ENCODE results near the gene MAPK10. TPM values are rescaled to one million over a fixed set of nuclear protein-coding genes. Genes with fewer than 3 reads are reported as not detected.

MAPK10 gene
- total RNA-seq, 4 donors from 2014 or later: 1.7 to 8.6 (median 4.4) TPM

- Histone ChIP-seq H3K27me3 (no peaks in the 10 kb centered on the region), H3K4me3 (no peak overlapping the region), H3K9me3 (no peaks in the 10 kb centered on the region), H3K27ac (no peak overlapping the region), H3K4me1 (no peaks in the 10 kb centered on the region), H3K36me3 (peaks cover 0 to 16% (median 0%) of the 10 kb centered on the region in 3 donors)
- intact Hi-C loops (cut with DNase I): no loop called here
- no peak for DNase-seq
- TF ChIP-seq POLR2A (IDR thresholded peaks at IDR 0.05): no peak
- TF ChIP-seq CTCF (IDR thresholded peaks at IDR 0.05): no peak
- 90 to 91% methylated on average over 2 of the region's 2 CpGs for WGBS, 2 donors
These were observed 366.2 kb downstream of the MAPK10 start for GRCh38 chr4:85993641-85994040.

GRCh38 chr4:85986266-85986665, 373.6 kb downstream of the MAPK10 start:
- H3K27ac ChIP-seq: no peak overlapping the region
- no peak for DNase-seq
- H3K36me3 ChIP-seq: peaks cover 0 to 6% (median 0%) of the 10 kb centered on the region in 3 donors
- H3K4me3 ChIP-seq: no peak overlapping the region
- H3K4me1 ChIP-seq: no peaks in the 10 kb centered on the region
- no peaks in the 10 kb centered on the region for H3K9me3 ChIP-seq
- intact Hi-C loops (cut with DNase I): no loop called here
- H3K27me3 ChIP-seq: no peaks in the 10 kb centered on the region
- TF ChIP-seq CTCF (IDR thresholded peaks at IDR 0.05) (no peak), POLR2A (IDR thresholded peaks at IDR 0.05) (no peak)
- 90 to 93% methylated on average over 1 of the region's 1 CpG for WGBS, 2 donors

- intact Hi-C loops (cut with DNase I): no loop called here
- H3K36me3 ChIP-seq: peaks cover 0 to 6% (median 0%) of the 10 kb centered on the region in 3 donors
- WGBS, 2 donors: 69 to 70% methylated on average over 3 of the region's 3 CpGs
- DNase-seq: no peak
- no peaks in the 10 kb centered on the region for H3K4me1 ChIP-seq
- no peaks in the 10 kb centered on the region for H3K27me3 ChIP-seq
- no peaks in the 10 kb centered on the region for H3K9me3 ChIP-seq
- no peak overlapping the region for H3K27ac ChIP-seq
- H3K4me3 ChIP-seq: no peak overlapping the region
- no peak for TF ChIP-seq POLR2A (IDR thresholded peaks at IDR 0.05)
- TF ChIP-seq CTCF (IDR thresholded peaks at IDR 0.05): no peak
These were observed 380.6 kb downstream of the MAPK10 start for GRCh38 chr4:85979276-85979675.

GRCh38 chr4:85970535-85970934, 389.3 kb downstream of the MAPK10 start:
- Histone ChIP-seq H3K36me3 (no peaks in the 10 kb centered on the region), H3K4me1 (no peaks in the 10 kb centered on the region), H3K27me3 (no peaks in the 10 kb centered on the region), H3K9me3 (no peaks in the 10 kb centered on the region), H3K27ac (no peak overlapping the region), H3K4me3 (no peak overlapping the region)
- DNase-seq: no peak
- intact Hi-C loops (cut with DNase I): no loop called here
- WGBS, 2 donors: 9 to 62% methylated on average over 1 to 2 of the region's 2 CpGs
- TF ChIP-seq POLR2A (IDR thresholded peaks at IDR 0.05): no peak
- no peak for TF ChIP-seq CTCF (IDR thresholded peaks at IDR 0.05)

- TF ChIP-seq POLR2A (IDR thresholded peaks at IDR 0.05): no peak
- peak in 5 of 6 experiments; percentile 26 to 63 (median 49) for TF ChIP-seq CTCF (IDR thresholded peaks at IDR 0.05)
- Histone ChIP-seq H3K4me1 (no peaks in the 10 kb centered on the region), H3K4me3 (no peak overlapping the region), H3K27me3 (no peaks in the 10 kb centered on the region), H3K36me3 (no peaks in the 10 kb centered on the region), H3K27ac (no peak overlapping the region), H3K9me3 (no peaks in the 10 kb centered on the region)
- DNase-seq: no peak
- 33 to 39% methylated on average over 3 of the region's 3 CpGs for WGBS, 2 donors
- intact Hi-C loops (cut with DNase I): no loop called here
These were observed 390.7 kb downstream of the MAPK10 start for GRCh38 chr4:85968945-85969819.
